IPS DF 6.9 (cell line): ENCODE results near the gene GPATCH8.
A peak's percentile ranks its signal among the peaks of the same experiment; 100 is the strongest.

ENCODE experiments used
- DNase-seq: peaks from one replicate; pipeline ENCODE4 v3.0.0-alpha.2; 2013; ENCODE audit warnings: low read depth, low spot score
- H3K27ac ChIP-seq: one replicate; pipeline ENCODE4 v1.5.1; 2013; ENCODE audit warnings: low read length, control low read depth
- H3K27me3 ChIP-seq: 2 replicates; pipeline ENCODE4 v1.6.1; 2013; ENCODE audit warnings: mild to moderate bottlenecking, low read length; ENCODE audit not compliant: control insufficient read depth, insufficient read depth
- H3K36me3 ChIP-seq: 2 replicates; pipeline ENCODE4 v1.6.1; 2013; ENCODE audit warnings: low read length; ENCODE audit not compliant: control insufficient read depth, insufficient read depth
- H3K4me1 ChIP-seq: 2 replicates; pipeline ENCODE4 v1.6.1; 2013; ENCODE audit warnings: low read length; ENCODE audit not compliant: control insufficient read depth, insufficient read depth
- H3K4me3 ChIP-seq: 2 replicates; pipeline ENCODE4 v1.5.1; 2013; ENCODE audit warnings: mild to moderate bottlenecking, low read length
- H3K9me3 ChIP-seq: 2 replicates; pipeline ENCODE4 v1.6.1; 2013; ENCODE audit warnings: low read length, inconsistent platforms; ENCODE audit not compliant: control insufficient read depth, insufficient read depth
- WGBS: extraction: QIAGEN DNeasy Blood & Tissue Kit; methylation state at CpG from one replicate; pipeline ENCODE4 v1.1.7; 2013; ENCODE audit warnings: mixed read lengths, missing lambda C conversion rate; ENCODE audit not compliant: insufficient read length, insufficient coverage; 5-methylcytosine and 5-hydroxymethylcytosine counted together

Gene GPATCH8

DNA sequence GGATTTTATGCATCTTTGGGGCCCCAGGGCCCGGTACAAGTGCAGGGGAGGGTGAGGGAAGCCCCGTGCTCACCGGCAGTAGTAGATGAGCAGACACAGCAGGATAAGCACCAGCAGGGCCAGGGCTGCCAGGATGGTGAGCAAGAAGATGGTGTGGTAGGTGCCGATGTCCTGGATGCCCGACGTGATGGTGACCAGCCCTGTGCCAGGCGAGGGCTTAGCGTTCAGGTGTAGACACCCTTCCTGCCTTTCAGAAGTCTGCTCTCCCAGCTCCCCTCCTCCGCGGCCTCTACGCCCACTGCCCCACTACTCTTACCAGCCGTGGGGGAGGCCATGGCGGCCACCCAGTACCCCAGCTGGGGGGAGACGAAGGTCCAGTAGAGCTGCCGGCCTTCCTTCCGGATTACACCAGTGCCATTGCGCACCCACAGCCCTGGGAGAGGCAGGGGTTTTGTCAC lies 147.5 kb downstream of the GPATCH8 start:
- WGBS: no CpG with 5 or more reads among the region's 17 CpGs
- no peak overlapping the region for H3K27ac ChIP-seq
- H3K36me3 ChIP-seq: peaks cover 13% of the 10 kb centered on the region
- H3K4me1 ChIP-seq: 0 out of 2 replicates have a peak, but pooled peaks cover 3% of the 10 kb centered on the region
- H3K27me3 ChIP-seq: no peaks in the 10 kb centered on the region
- no peak overlapping the region for H3K4me3 ChIP-seq
- no peaks in the 10 kb centered on the region for H3K9me3 ChIP-seq
- DNase-seq: no peak

DNA sequence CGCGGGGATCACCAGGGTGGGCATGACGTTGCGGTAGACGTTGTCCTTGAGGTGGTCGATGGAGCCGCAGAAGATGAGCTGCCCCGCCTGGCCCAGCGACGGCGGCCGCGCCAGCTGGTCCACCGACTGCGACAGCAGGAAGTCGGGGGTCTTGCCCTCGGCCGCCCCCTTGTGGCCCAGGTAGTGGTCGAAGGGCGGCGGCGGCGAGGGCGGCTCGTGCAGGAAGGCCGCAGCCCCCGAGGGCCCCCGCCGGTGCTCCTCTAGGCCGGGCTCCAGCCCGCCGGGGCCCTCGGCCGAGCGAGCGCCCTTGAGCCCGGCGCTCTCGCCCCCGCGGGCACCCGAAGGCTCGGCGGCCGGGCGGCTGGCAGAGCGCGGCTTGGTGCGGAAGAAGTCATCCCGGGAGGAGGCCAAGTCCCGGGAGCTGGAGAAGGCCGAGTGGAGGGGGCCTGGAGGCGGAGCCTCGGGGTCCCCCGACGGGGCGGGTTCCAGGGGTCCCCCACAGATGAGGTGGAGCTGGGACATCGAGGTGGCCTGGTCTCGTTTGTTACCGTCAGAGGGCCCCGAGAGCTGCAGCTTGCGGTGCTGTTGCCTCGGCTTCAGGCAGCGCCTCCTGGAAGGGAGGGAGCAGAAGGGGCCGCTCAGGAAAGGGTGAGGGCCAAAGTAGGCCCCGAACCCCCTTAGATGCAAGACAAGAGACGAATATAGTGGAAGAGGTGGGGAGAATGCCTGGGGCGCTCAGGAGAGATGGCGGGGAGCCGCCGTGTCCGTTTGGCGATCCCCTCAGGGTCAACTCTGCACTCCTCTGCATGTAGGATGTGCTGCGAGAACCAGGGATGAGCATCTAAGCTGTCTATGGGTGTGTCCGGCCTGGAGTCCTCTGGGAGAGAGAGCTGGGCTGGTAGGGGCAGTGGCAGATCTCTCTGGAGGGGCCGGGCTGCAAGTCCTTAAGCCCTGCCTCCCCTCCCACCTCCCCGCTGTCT lies 148.3 kb downstream of the GPATCH8 start:
- WGBS: no CpG with 5 or more reads among the region's 77 CpGs
- Histone ChIP-seq H3K9me3 (no peaks in the 10 kb centered on the region), H3K36me3 (peaks cover 15% of the 10 kb centered on the region), H3K4me3 (peak overlapping the region; percentile 26; the same call in 1 of the 2 replicates), H3K27ac (no peak overlapping the region), H3K4me1 (0 out of 2 replicates have a peak, but pooled peaks cover 3% of the 10 kb centered on the region), H3K27me3 (no peaks in the 10 kb centered on the region)
- no peak for DNase-seq

DNA sequence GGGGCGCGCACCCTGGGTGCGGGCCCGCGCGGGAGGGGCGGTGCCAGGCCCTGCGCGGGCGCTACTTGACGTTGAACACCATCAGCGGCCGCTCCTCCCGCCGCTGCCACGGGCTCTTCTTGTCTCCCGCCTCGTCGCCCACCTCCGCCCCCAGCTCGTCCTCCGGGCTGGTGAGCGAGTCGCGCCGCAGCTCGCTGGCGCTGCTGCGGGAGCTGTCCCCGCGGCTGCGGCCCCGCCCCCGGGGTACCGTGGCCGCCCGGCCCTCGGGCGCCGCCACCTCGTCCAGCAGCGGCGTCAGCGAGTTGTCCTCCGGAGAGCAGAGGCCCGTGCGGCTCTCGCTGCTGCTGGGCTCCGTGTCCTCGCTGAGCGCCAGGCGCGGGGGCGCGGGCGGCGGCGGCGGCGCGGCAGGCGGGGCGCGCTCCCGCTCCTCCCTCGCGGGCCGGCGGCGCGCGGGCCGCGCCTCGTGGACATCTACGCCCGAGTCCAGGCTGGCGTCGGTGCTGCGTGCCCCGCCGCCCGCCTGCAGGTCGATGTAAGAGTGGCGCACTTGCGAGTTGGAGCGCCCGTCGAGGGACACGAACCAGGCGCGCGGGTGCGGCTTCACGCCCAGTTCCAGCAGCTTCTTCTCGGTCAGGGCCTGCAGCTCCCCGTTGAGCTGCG lies 149.4 kb downstream of the GPATCH8 start:
- DNase-seq: no peak
- Histone ChIP-seq H3K9me3 (no peaks in the 10 kb centered on the region), H3K4me1 (0 out of 2 replicates have a peak, but pooled peaks cover 3% of the 10 kb centered on the region), H3K4me3 (peak overlapping the region; percentile 55; the same call in 1 of the 2 replicates), H3K27ac (no peak overlapping the region), H3K36me3 (peaks cover 15% of the 10 kb centered on the region), H3K27me3 (no peaks in the 10 kb centered on the region)
- no CpG with 5 or more reads among the region's 98 CpGs for WGBS

DNA sequence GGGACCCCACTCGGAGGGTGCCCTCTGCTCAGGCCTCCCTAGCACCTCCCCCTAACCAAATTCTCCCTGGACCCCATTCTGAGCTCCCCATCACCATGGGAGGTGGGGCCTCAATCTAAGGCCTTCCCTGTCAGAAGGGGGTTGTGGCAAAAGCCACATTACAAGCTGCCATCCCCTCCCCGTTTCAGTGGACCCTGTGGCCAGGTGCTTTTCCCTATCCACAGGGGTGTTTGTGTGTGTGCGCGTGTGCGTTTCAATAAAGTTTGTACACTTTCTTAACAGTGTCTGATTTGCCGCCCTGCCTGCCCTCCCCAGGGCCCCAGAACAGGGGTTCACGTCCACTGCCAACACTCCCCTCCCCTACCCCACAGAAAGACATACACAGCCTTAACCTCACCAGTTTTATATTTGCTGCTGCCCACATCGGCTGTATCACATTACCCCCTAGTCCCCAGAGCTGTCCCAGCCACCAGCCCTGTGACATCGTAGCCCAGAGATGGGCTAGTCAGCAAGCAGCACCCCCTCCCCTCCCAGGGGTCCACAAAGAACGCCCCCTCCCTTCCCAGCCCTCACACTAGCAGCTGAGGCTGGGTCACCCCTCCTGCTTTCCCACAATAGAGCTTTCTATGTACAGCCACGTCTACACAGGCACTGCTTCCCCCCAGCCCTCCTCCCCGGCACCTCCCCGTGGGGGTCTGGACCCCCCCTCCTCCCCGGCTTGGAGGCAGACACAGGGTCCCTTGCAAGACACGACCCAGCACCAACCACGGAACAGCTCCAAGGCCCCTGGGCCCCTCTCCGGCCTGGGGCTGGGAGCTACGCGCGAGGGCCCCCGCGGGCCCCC lies 150.2 kb downstream of the GPATCH8 start:
- Histone ChIP-seq H3K27ac (no peak overlapping the region), H3K4me1 (0 out of 2 replicates have a peak, but pooled peaks cover 3% of the 10 kb centered on the region), H3K27me3 (no peaks in the 10 kb centered on the region), H3K36me3 (peaks cover 15% of the 10 kb centered on the region), H3K9me3 (no peaks in the 10 kb centered on the region), H3K4me3 (peak overlapping the region; percentile 55; the same call in 1 of the 2 replicates)
- no CpG with 5 or more reads among the region's 22 CpGs for WGBS
- no peak for DNase-seq

DNA sequence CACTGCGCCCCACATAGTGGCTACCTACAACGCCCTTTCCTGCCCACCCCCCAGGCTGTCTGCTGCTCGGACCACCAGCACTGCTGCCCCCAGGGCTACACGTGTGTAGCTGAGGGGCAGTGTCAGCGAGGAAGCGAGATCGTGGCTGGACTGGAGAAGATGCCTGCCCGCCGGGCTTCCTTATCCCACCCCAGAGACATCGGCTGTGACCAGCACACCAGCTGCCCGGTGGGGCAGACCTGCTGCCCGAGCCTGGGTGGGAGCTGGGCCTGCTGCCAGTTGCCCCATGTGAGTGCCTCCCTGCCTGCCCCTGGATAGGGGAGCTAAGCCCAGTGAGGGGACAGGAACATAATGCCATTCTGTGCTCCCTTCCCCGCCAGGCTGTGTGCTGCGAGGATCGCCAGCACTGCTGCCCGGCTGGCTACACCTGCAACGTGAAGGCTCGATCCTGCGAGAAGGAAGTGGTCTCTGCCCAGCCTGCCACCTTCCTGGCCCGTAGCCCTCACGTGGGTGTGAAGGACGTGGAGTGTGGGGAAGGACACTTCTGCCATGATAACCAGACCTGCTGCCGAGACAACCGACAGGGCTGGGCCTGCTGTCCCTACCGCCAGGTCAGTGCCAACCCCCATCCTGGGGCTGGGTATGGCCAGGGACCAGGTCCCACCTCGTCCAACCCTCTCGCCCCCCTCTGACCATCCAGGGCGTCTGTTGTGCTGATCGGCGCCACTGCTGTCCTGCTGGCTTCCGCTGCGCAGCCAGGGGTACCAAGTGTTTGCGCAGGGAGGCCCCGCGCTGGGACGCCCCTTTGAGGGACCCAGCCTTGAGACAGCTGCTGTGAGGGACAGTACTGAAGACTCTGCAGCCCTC lies 151.0 kb downstream of the GPATCH8 start:
- H3K9me3 ChIP-seq: no peaks in the 10 kb centered on the region
- DNase-seq: no peak
- no CpG with 5 or more reads among the region's 36 CpGs for WGBS
- H3K4me1 ChIP-seq: 0 out of 2 replicates have a peak, but pooled peaks cover 3% of the 10 kb centered on the region
- H3K36me3 ChIP-seq: peaks cover 15% of the 10 kb centered on the region
- no peak overlapping the region for H3K4me3 ChIP-seq
- no peaks in the 10 kb centered on the region for H3K27me3 ChIP-seq
- no peak overlapping the region for H3K27ac ChIP-seq

DNA sequence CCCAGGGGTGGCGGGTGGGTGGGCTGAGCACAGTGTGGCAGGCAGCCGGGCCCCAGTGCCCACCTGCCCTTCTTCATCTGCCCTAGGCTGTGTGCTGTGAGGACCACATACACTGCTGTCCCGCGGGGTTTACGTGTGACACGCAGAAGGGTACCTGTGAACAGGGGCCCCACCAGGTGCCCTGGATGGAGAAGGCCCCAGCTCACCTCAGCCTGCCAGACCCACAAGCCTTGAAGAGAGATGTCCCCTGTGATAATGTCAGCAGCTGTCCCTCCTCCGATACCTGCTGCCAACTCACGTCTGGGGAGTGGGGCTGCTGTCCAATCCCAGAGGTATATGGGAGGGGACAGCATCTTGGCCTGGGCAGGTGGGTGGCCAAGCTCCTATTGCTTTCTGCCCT lies 151.7 kb downstream of the GPATCH8 start:
- no peaks in the 10 kb centered on the region for H3K9me3 ChIP-seq
- H3K4me1 ChIP-seq: 0 out of 2 replicates have a peak, but pooled peaks cover 3% of the 10 kb centered on the region
- no peak overlapping the region for H3K27ac ChIP-seq
- H3K36me3 ChIP-seq: peaks cover 15% of the 10 kb centered on the region
- no peaks in the 10 kb centered on the region for H3K27me3 ChIP-seq
- no CpG with 5 or more reads among the region's 8 CpGs for WGBS
- no peak for DNase-seq
- no peak overlapping the region for H3K4me3 ChIP-seq

DNA sequence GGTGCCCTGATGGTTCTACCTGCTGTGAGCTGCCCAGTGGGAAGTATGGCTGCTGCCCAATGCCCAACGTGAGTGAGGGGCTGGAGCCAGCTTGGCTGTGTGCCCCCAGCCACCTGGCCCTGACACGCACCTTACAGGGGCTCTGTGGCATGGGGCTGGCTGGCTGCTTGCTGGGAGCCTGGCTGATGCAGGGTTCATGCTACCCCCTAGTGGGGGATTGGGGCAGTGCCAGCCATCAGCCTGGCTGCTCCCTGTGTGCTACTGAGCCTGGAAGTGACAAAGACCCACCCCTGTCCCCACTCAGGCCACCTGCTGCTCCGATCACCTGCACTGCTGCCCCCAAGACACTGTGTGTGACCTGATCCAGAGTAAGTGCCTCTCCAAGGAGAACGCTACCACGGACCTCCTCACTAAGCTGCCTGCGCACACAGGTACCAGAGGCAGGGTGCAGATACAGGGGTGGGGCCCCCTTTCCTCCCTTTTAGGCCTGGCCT lies 152.4 kb downstream of the GPATCH8 start:
- Histone ChIP-seq H3K36me3 (peaks cover 15% of the 10 kb centered on the region), H3K27ac (no peak overlapping the region), H3K4me3 (no peak overlapping the region), H3K4me1 (0 out of 2 replicates have a peak, but pooled peaks cover 3% of the 10 kb centered on the region), H3K9me3 (no peaks in the 10 kb centered on the region), H3K27me3 (no peaks in the 10 kb centered on the region)
- WGBS: no CpG with 5 or more reads among the region's 6 CpGs
- DNase-seq: no peak

DNA sequence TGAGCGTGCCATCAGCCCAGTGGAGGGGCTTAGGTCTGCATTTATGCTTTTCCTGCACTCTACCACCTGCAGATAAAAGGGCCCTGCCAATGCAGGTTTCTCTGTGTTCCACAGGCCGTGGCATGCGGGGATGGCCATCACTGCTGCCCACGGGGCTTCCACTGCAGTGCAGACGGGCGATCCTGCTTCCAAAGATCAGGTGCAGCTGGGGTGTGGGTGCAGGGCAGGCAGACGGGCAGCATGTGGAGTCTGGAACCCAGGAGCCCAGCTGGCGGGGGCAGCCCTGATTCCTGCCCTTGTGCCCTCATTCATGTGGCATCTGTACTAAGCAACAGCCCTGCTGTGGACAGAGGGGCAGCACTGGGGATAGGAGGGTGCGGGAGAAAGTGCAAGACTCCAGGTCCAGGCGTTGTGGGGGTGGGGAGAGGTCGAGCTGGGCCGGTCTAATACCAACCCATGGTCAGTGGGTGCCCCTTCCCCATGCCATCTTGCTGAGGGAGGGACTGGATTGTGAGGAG lies 153.6 kb downstream of the GPATCH8 start:
- DNase-seq: no peak
- Histone ChIP-seq H3K27me3 (no peaks in the 10 kb centered on the region), H3K36me3 (peaks cover 15% of the 10 kb centered on the region), H3K9me3 (no peaks in the 10 kb centered on the region), H3K27ac (no peak overlapping the region), H3K4me3 (no peak overlapping the region), H3K4me1 (0 out of 2 replicates have a peak, but pooled peaks cover 3% of the 10 kb centered on the region)
- no CpG with 5 or more reads among the region's 12 CpGs for WGBS

DNA sequence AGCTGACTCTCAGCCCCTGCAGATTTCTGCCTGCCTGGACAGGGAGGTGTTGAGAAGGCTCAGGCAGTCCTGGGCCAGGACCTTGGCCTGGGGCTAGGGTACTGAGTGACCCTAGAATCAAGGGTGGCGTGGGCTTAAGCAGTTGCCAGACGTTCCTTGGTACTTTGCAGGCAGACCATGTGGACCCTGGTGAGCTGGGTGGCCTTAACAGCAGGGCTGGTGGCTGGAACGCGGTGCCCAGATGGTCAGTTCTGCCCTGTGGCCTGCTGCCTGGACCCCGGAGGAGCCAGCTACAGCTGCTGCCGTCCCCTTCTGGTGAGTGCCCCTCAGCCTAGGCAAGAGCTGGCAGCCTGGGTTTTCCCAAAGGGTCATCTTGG lies 154.2 kb downstream of the GPATCH8 start:
- Histone ChIP-seq H3K9me3 (no peaks in the 10 kb centered on the region), H3K27me3 (no peaks in the 10 kb centered on the region), H3K4me3 (no peak overlapping the region), H3K4me1 (0 out of 2 replicates have a peak, but pooled peaks cover 3% of the 10 kb centered on the region), H3K36me3 (peaks cover 15% of the 10 kb centered on the region), H3K27ac (no peak overlapping the region)
- DNase-seq: no peak
- no CpG with 5 or more reads among the region's 6 CpGs for WGBS
